Measurements from ENCODE around the gene WFDC10A. TPM values are rescaled to one million over a fixed set of nuclear protein-coding genes. Genes with fewer than 3 reads are reported as not detected.

WFDC10A gene
- total and polyA plus RNA-seq, 8 donors: not detected

DNA sequence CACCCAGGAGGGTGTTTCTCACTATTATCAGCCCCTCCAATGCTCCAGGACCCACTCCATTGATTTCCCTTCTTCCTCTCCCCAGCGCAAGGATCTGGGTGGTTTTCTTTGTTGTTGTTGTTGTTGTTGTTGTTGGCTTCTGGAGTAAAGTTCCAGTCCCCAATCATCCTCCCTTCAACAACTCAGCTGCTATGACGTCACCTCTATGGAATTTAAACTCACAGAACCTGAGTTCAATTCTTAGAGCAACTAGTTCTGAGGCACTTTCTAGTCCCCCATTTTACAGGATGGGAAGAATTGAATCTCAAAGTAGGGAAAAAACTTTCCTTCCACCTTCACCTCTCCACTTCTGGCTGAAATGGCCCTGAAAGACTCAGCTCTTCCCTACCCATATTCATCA, 40.7 kb upstream of the WFDC10A start:
- 66 to 86% (median 78%) methylated on average over 2 of the region's 2 CpGs for WGBS, 5 donors
- intact Hi-C loops (cut with DNase I; ENCODE audit: low total_unique reads): no loop called here

GRCh38 chr20:45589725-45590124, 39.8 kb upstream of the WFDC10A start:
- 11 to 30% (median 19%) methylated on average over 1 of the region's 1 CpG for WGBS, 5 donors
- H3K9me3 ChIP-seq: peaks cover 0 to 11% (median 5%) of the 10 kb centered on the region in 4 donors
- H3K36me3 ChIP-seq: no peaks in the 10 kb centered on the region
- intact Hi-C loops (cut with DNase I; ENCODE audit: low total_unique reads): no loop called here
- TF ChIP-seq EP300 (IDR thresholded peaks at IDR 0.05): no peak
- no peak overlapping the region for H3K27ac ChIP-seq
- H3K27me3 ChIP-seq: no peaks in the 10 kb centered on the region
- no peaks in the 10 kb centered on the region for H3K4me1 ChIP-seq
- DNase-seq: no peak
- no peak overlapping the region for H3K4me3 ChIP-seq

More for the DNA sequence above, 40.7 kb upstream of the WFDC10A start:
- H3K36me3 ChIP-seq: no peaks in the 10 kb centered on the region
- H3K27me3 ChIP-seq: peaks cover 0 to 6% (median 0%) of the 10 kb centered on the region in 3 donors
- H3K9me3 ChIP-seq: peaks cover 0 to 8% (median 5%) of the 10 kb centered on the region in 4 donors
- no peak overlapping the region for H3K27ac ChIP-seq
- TF ChIP-seq POLR2AphosphoS5 (IDR thresholded peaks at IDR 0.05) (no peak), EP300 (IDR thresholded peaks at IDR 0.05) (no peak), POLR2A (IDR thresholded peaks at IDR 0.05) (no peak)
- TF ChIP-seq, protein P1, sequence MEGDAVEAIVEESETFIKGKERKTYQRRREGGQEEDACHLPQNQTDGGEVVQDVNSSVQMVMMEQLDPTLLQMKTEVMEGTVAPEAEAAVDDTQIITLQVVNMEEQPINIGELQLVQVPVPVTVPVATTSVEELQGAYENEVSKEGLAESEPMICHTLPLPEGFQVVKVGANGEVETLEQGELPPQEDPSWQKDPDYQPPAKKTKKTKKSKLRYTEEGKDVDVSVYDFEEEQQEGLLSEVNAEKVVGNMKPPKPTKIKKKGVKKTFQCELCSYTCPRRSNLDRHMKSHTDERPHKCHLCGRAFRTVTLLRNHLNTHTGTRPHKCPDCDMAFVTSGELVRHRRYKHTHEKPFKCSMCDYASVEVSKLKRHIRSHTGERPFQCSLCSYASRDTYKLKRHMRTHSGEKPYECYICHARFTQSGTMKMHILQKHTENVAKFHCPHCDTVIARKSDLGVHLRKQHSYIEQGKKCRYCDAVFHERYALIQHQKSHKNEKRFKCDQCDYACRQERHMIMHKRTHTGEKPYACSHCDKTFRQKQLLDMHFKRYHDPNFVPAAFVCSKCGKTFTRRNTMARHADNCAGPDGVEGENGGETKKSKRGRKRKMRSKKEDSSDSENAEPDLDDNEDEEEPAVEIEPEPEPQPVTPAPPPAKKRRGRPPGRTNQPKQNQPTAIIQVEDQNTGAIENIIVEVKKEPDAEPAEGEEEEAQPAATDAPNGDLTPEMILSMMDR (IDR thresholded peaks at IDR 0.05): no peak
- no peak overlapping the region for H3K4me3 ChIP-seq
- H3K4me1 ChIP-seq: no peaks in the 10 kb centered on the region
- DNase-seq: no peak

DNA sequence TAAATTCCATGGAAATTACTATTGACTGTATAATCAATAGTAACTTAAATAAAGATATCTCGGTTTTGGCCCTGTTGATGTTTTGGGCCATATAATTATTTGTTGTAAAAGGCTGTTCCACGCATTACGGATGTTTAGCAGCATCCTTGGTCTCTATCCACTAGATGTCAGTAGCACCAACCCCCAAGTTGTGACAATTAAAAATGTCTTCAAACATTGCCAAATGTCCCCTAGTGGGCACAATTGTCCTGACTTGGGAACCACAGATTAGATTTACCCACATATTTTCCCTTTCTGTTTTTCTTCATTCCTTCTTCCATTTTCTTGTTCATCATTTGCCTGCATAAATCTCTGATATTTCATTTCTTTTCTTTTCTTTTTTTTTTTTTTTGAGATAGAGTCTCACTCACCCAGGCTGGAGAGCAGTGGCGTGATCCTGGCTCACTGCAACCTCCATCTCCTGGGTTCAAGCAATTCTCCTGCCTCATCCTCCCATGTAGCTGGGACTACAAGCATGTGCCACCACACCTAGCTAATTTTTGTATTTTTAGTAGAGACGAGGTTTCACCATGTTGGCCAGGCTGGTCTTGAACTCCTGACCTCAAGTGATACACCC, 36.9 kb upstream of the WFDC10A start:
- Histone ChIP-seq H3K27me3 (peaks cover 0 to 6% (median 0%) of the 10 kb centered on the region in 3 donors), H3K27ac (no peak overlapping the region), H3K36me3 (no peaks in the 10 kb centered on the region), H3K4me3 (no peak overlapping the region), H3K4me1 (no peaks in the 10 kb centered on the region), H3K9me3 (peaks cover 0 to 11% (median 5%) of the 10 kb centered on the region in 4 donors)
- WGBS, 5 donors: 55 to 58% (median 56%) methylated on average over 5 of the region's 5 CpGs
- TF ChIP-seq POLR2AphosphoS5 (IDR thresholded peaks at IDR 0.05) (no peak), POLR2A (IDR thresholded peaks at IDR 0.05) (no peak), EP300 (IDR thresholded peaks at IDR 0.05) (no peak)
- TF ChIP-seq, protein P1 (IDR thresholded peaks at IDR 0.05): peak in 3 of 7 experiments; percentile 19 to 49 (median 28)
- DNase-seq: peak in 1 of 2 donors; percentile 48
- intact Hi-C loops (cut with DNase I; ENCODE audit: low total_unique reads): no loop called here

- peaks cover 0 to 11% (median 5%) of the 10 kb centered on the region in 4 donors for H3K9me3 ChIP-seq
- DNase-seq: no peak
- no peaks in the 10 kb centered on the region for H3K4me1 ChIP-seq
- TF ChIP-seq EP300 (IDR thresholded peaks at IDR 0.05): no peak
- TF ChIP-seq POLR2A (IDR thresholded peaks at IDR 0.05): no peak
- no peak for TF ChIP-seq POLR2AphosphoS5 (IDR thresholded peaks at IDR 0.05)
- TF ChIP-seq, protein P1 (IDR thresholded peaks at IDR 0.05): no peak
- WGBS, 5 donors: 0 to 93% (median 46%) methylated on average over 1 of the region's 1 CpG
- H3K4me3 ChIP-seq: no peak overlapping the region
- no peak overlapping the region for H3K27ac ChIP-seq
- intact Hi-C loops (cut with DNase I; ENCODE audit: low total_unique reads): no loop called here
- H3K36me3 ChIP-seq: no peaks in the 10 kb centered on the region
- H3K27me3 ChIP-seq: peaks cover 0 to 7% (median 0%) of the 10 kb centered on the region in 3 donors
Observed at GRCh38 chr20:45593498-45593897, 36.0 kb upstream of the WFDC10A start.

DNA sequence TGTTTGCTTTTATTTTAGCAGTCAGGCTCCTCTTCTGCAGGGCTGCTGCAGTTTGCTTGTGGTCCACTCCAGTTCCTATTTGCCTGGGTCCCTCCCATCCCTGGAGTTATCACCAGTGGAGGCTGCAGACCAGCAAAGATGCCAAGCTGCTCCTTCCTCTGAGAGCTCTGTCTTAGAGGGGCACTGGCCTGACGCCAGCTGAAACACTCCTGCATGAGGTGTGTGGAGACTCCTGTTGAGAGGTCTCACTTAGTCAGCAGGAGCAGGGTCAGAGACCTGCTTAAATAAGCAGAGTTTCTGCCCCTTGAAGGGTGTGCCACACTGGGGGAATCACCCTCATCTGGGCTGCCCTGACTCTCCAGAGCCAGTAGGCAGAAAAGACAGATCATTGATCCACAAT, 34.3 kb upstream of the WFDC10A start:
- DNase-seq: no peak
- Histone ChIP-seq H3K27me3 (peaks cover 0 to 7% (median 0%) of the 10 kb centered on the region in 3 donors), H3K27ac (no peak overlapping the region), H3K4me3 (no peak overlapping the region), H3K9me3 (peaks cover 0 to 11% (median 5%) of the 10 kb centered on the region in 4 donors), H3K4me1 (no peaks in the 10 kb centered on the region), H3K36me3 (no peaks in the 10 kb centered on the region)
- 0 to 48% (median 31%) methylated on average over 1 of the region's 1 CpG for WGBS, 5 donors
- TF ChIP-seq EP300 (IDR thresholded peaks at IDR 0.05) (no peak), POLR2A (IDR thresholded peaks at IDR 0.05) (no peak), POLR2AphosphoS5 (IDR thresholded peaks at IDR 0.05) (no peak)
- TF ChIP-seq, protein P1 (IDR thresholded peaks at IDR 0.05): no peak
- intact Hi-C loops (cut with DNase I; ENCODE audit: low total_unique reads): no loop called here
